Measurements from ENCODE around the gene DAZL. TPM values are rescaled to one million over a fixed set of nuclear protein-coding genes. Genes with fewer than 3 reads are reported as not detected.
A peak's percentile ranks its signal among the peaks of the same experiment; 100 is the strongest.

Gene DAZL, protein sequence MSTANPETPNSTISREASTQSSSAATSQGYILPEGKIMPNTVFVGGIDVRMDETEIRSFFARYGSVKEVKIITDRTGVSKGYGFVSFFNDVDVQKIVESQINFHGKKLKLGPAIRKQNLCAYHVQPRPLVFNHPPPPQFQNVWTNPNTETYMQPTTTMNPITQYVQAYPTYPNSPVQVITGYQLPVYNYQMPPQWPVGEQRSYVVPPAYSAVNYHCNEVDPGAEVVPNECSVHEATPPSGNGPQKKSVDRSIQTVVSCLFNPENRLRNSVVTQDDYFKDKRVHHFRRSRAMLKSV
- total RNA-seq: not detected

- Histone ChIP-seq H3K27me3 (no peaks in the 10 kb centered on the region), H3K9me3 (no peaks in the 10 kb centered on the region), H3K4me3 (no peak within 1 kb of the TSS), H3K27ac (no peak within 1 kb of the TSS), H3K4me1 (peaks cover 0 to 7% (median 0%) of the 10 kb centered on the region in 4 donors), H3K36me3 (no peaks in the 10 kb centered on the region)
- peak in 1 of 2 donors; percentile 74 for DNase-seq
- TF ChIP-seq POLR2A (IDR thresholded peaks at IDR 0.05): no peak
- TF ChIP-seq EP300 (IDR thresholded peaks at IDR 0.05): no peak
- TF ChIP-seq, protein P1, sequence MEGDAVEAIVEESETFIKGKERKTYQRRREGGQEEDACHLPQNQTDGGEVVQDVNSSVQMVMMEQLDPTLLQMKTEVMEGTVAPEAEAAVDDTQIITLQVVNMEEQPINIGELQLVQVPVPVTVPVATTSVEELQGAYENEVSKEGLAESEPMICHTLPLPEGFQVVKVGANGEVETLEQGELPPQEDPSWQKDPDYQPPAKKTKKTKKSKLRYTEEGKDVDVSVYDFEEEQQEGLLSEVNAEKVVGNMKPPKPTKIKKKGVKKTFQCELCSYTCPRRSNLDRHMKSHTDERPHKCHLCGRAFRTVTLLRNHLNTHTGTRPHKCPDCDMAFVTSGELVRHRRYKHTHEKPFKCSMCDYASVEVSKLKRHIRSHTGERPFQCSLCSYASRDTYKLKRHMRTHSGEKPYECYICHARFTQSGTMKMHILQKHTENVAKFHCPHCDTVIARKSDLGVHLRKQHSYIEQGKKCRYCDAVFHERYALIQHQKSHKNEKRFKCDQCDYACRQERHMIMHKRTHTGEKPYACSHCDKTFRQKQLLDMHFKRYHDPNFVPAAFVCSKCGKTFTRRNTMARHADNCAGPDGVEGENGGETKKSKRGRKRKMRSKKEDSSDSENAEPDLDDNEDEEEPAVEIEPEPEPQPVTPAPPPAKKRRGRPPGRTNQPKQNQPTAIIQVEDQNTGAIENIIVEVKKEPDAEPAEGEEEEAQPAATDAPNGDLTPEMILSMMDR (IDR thresholded peaks at IDR 0.05): no peak
- TF ChIP-seq POLR2AphosphoS5 (IDR thresholded peaks at IDR 0.05): no peak
- 94 to 97% methylated on average over 62 to 63 of the region's 63 CpGs for WGBS, 2 donors
- ATAC-seq (ENCODE audit: low FRiP score in 2 of 2): peak in 1 of 2 donors; percentile 24
Measured at GRCh38 chr3:16604887-16605602, at the start of gene DAZL. DAZL (minus strand) TSS chr3:16605423; CDS start chr3:16605205, 218 bp downstream.

DNA sequence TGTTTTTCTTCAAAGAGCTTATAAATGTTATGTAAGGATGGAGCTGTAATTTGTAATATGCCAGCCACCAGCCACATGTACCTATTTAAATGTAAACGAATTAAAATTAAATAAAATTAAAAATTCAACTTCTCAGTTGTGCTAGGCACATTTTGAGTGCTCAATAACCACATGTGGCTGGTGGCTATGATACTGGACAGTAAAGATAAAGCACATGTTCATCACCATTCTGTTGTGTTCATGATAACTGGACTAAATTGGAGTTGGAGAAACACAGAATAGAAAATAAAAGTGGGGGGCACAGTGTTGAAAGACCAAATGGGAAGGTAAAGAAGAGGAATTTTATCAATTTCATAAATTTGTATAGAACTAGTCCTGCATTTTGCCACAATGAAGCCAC lies 49.8 kb upstream of the DAZL start:
- Histone ChIP-seq H3K4me3 (no peak overlapping the region), H3K27ac (no peak overlapping the region), H3K36me3 (no peaks in the 10 kb centered on the region), H3K9me3 (no peaks in the 10 kb centered on the region), H3K27me3 (no peaks in the 10 kb centered on the region), H3K4me1 (no peaks in the 10 kb centered on the region)
- DNase-seq (no peak), ATAC-seq (ENCODE audit: low FRiP score in 2 of 2) (no peak)
- 61 to 69% methylated on average over 1 of the region's 1 CpG for WGBS, 2 donors
- TF ChIP-seq POLR2AphosphoS5 (IDR thresholded peaks at IDR 0.05) (no peak), EP300 (IDR thresholded peaks at IDR 0.05) (no peak), POLR2A (IDR thresholded peaks at IDR 0.05) (no peak)
- TF ChIP-seq, protein P1 (IDR thresholded peaks at IDR 0.05): no peak

- TF ChIP-seq POLR2AphosphoS5 (IDR thresholded peaks at IDR 0.05) (no peak), POLR2A (IDR thresholded peaks at IDR 0.05) (no peak)
- TF ChIP-seq, protein P1 (IDR thresholded peaks at IDR 0.05): no peak
- H3K4me3 ChIP-seq: no peak overlapping the region
- H3K27me3 ChIP-seq: no peaks in the 10 kb centered on the region
- H3K4me1 ChIP-seq: no peaks in the 10 kb centered on the region
- no peak for DNase-seq
- H3K9me3 ChIP-seq: no peaks in the 10 kb centered on the region
- no peak for ATAC-seq (ENCODE audit: low FRiP score in 2 of 2)
- no peaks in the 10 kb centered on the region for H3K36me3 ChIP-seq
- 52 to 56% methylated on average over 4 of the region's 4 CpGs for WGBS, 2 donors
- H3K27ac ChIP-seq: no peak overlapping the region
Measured at GRCh38 chr3:16653712-16654111, 48.5 kb upstream of the DAZL start.

DNA sequence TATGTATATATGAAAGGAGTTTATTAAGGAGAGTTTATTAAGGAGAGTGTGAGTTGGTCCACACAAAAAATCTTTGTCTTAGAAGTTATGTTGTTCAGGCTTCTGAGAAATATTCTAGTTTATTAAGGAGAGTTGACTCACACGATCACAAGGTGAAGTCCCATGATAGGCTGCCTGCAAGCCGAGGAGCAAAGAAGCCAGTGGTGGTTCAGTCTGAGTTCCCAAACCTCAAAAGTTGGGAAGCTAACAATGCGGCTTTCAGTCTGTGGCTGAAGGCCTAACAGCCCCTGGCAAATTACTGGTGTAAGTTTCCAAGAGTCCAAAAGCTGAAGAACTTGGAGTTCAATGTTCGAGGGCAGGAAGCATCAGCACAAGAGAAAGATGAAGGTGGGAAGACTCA lies 42.4 kb upstream of the DAZL start:
- H3K4me3 ChIP-seq: no peak overlapping the region
- ATAC-seq (ENCODE audit: low FRiP score in 2 of 2): no peak
- H3K36me3 ChIP-seq: no peaks in the 10 kb centered on the region
- DNase-seq: no peak
- 92 to 93% methylated on average over 4 of the region's 4 CpGs for WGBS, 2 donors
- H3K4me1 ChIP-seq: no peaks in the 10 kb centered on the region
- TF ChIP-seq, protein P1 (IDR thresholded peaks at IDR 0.05): no peak
- H3K27me3 ChIP-seq: no peaks in the 10 kb centered on the region
- no peak overlapping the region for H3K27ac ChIP-seq
- H3K9me3 ChIP-seq: no peaks in the 10 kb centered on the region

All from upper lobe of left lung (tissue), 6 donors.